NB4 (cell line): ENCODE results near the gene ALG1L2.

ENCODE experiments used
- CTCF ChIP-seq: IDR thresholded peaks from one replicate; pipeline ENCODE4 v1.5.1; 2012; ENCODE audit warnings: low read depth, low read length
- MAX ChIP-seq: IDR thresholded peaks from 2 replicates; pipeline ENCODE4 v1.6.1; 2011; ENCODE audit warnings: low read depth, low read length
- MYC ChIP-seq: IDR thresholded peaks from 2 replicates; pipeline ENCODE4 v1.6.1; 2011; ENCODE audit warnings: low read depth, low read length
- POLR2A ChIP-seq: IDR thresholded peaks from 2 replicates; pipeline ENCODE4 v1.6.1; 2011; ENCODE audit warnings: mild to moderate bottlenecking; ENCODE audit not compliant: insufficient read length; ENCODE audit errors: extremely low read depth

GRCh38 chr3:130073582-130073981 lies 8.0 kb upstream of the ALG1L2 start:
- TF ChIP-seq CTCF (no peak), MAX (no peak), MYC (no peak), POLR2A (no peak)
